Mesendoderm (in vitro differentiated cells): Measurements from ENCODE around the gene GRIK2. TPM values are rescaled to one million over a fixed set of nuclear protein-coding genes. Genes with fewer than 3 reads are reported as not detected.
"Not testable (repeated sequence)": the region's sequence is repeated elsewhere in the genome, so short reads cannot be mapped to it uniquely, and the experiment has no call there.

Experiments
- DNase-seq: peaks from one replicate; pipeline ENCODE4 v3.0.0; 2013
- H2AK5ac ChIP-seq: 2 replicates; pipeline ENCODE4 v1.6.1; 2013; ENCODE audit warnings: low read length, inconsistent platforms
- H2BK120ac ChIP-seq: 2 replicates; pipeline ENCODE4 v1.6.1; 2013; ENCODE audit warnings: low read depth, mild to moderate bottlenecking, low read length, moderate library complexity, mixed read lengths
- H2BK15ac ChIP-seq: replicated peaks from 2 replicates; pipeline ENCODE4 v1.6.1; 2013; ENCODE audit warnings: low read depth, mild to moderate bottlenecking, moderate library complexity
- H2BK5ac ChIP-seq: 2 replicates; pipeline ENCODE4 v1.6.1; 2013; ENCODE audit warnings: low read length, inconsistent platforms
- H3K18ac ChIP-seq: 2 replicates; pipeline ENCODE4 v1.6.1; 2013; ENCODE audit warnings: mild to moderate bottlenecking, low read length, mixed read lengths
- H3K23ac ChIP-seq: one replicate; pipeline ENCODE4 v1.6.1; 2013; ENCODE audit warnings: low read length
- H3K27ac ChIP-seq: 2 replicates; pipeline ENCODE4 v1.5.1; 2013; ENCODE audit warnings: low read depth, mild to moderate bottlenecking, inconsistent platforms, low read length, moderate library complexity
- H3K27me3 ChIP-seq: 2 replicates; pipeline ENCODE4 v1.6.1; 2013; ENCODE audit warnings: low read length, control low read depth, mild to moderate bottlenecking, inconsistent platforms; ENCODE audit not compliant: insufficient read depth, poor library complexity
- H3K36me3 ChIP-seq: 2 replicates; pipeline ENCODE4 v1.6.1; 2013; ENCODE audit warnings: low read length, inconsistent platforms; ENCODE audit not compliant: control insufficient read depth, insufficient read depth
- H3K4ac ChIP-seq: one replicate; pipeline ENCODE4 v1.6.1; 2013; ENCODE audit warnings: low read depth, mild to moderate bottlenecking, low read length, moderate library complexity
- H3K4me1 ChIP-seq: 2 replicates; pipeline ENCODE4 v1.6.1; 2013; ENCODE audit warnings: low read depth, low read length, inconsistent platforms; ENCODE audit not compliant: control insufficient read depth
- H3K4me2 ChIP-seq: 2 replicates; pipeline ENCODE4 v1.6.1; 2013; ENCODE audit warnings: low read length
- H3K4me3 ChIP-seq: 2 replicates; pipeline ENCODE4 v1.5.1; 2013; ENCODE audit warnings: mild to moderate bottlenecking, low read length
- H3K56ac ChIP-seq: one replicate; pipeline ENCODE4 v1.6.1; 2013; ENCODE audit warnings: low read length
- H3K79me1 ChIP-seq: 2 replicates; pipeline ENCODE4 v1.6.1; 2013; ENCODE audit warnings: low read length, inconsistent platforms
- H3K79me2 ChIP-seq: 2 replicates; pipeline ENCODE4 v1.6.1; 2013; ENCODE audit warnings: mild to moderate bottlenecking, low read length; ENCODE audit not compliant: control insufficient read depth, insufficient read depth
- H3K9ac ChIP-seq: 2 replicates; pipeline ENCODE4 v1.6.1; 2013; ENCODE audit warnings: low read length, inconsistent platforms
- H4K5ac ChIP-seq: one replicate; pipeline ENCODE4 v1.6.1; 2013; ENCODE audit warnings: low read length
- H4K8ac ChIP-seq: one replicate; pipeline ENCODE4 v1.6.1; 2013; ENCODE audit warnings: low read depth, mild to moderate bottlenecking, control low read depth, low read length, moderate library complexity
- WGBS: extraction: QIAGEN DNeasy Blood & Tissue Kit; methylation state at CpG from one replicate; pipeline ENCODE4 v1.1.7; 2013; ENCODE audit warnings: low lambda C conversion rate, missing lambda C conversion rate; ENCODE audit not compliant: insufficient coverage; ENCODE audit errors: extremely low coverage; 5-methylcytosine and 5-hydroxymethylcytosine counted together
- polyA plus RNA-seq, 2 experiments: library from polyadenylated mRNA; stranded (reverse); fragments of 200-250 nt; gene quantifications; one replicate each; pipeline ENCODE4 v1.2.3, GENCODE V29; 2013

Gene GRIK2
- polyA plus RNA-seq (2013, experiment 1 of 2) = 0.59 TPM
- polyA plus RNA-seq (2013, experiment 2 of 2) = 0.64 TPM

DNA sequence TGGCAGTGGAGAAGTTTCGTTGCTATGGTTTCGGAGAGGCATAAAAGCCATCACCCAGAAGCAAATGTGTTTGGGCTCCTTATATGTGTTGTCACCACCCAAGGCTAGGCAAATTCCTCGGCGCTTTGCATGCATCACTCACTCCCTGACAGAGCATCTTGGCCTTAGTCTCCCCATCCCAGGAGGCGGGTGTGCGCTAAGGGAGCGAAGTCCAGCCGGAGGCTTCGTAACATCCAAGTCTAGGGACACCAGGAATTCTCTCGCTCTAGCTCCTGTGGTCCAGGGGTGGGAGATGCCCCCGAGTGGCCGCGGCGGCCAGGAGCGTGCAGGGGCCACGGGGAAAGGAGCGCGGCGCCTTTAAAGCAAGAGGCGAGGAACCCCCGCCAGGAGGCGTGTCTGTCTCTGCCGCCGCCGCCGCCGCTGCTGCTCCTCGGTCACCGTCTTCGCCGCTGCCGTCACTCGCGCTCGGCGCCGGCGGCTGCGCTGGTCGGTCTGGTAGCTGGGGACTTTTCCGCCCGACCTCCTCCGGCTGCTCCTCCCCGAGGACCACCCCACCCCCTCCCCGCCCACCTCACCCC, at the start of gene GRIK2:
GRIK2 (plus strand) TSS at position 458 of the 578 bp plus-strand sequence.
- H4K5ac ChIP-seq = no peak within 1 kb of the TSS
- H3K4me2 ChIP-seq = peak within 1 kb of the TSS; percentile 99
- H3K4me3 ChIP-seq = peak within 1 kb of the TSS; percentile 57
- H2AK5ac ChIP-seq = no peak within 1 kb of the TSS
- H3K9ac ChIP-seq = peak within 1 kb of the TSS; percentile 39
- H4K8ac ChIP-seq = no peak within 1 kb of the TSS
- no CpG with 5 or more reads among the region's 45 CpGs for WGBS
- no peaks in the 10 kb centered on the region for H3K79me2 ChIP-seq
- peak; percentile 80 for DNase-seq
- no peak within 1 kb of the TSS for H3K27ac ChIP-seq
- H3K56ac ChIP-seq = peak within 1 kb of the TSS; percentile 65
- H3K79me1 ChIP-seq = no peaks in the 10 kb centered on the region
- H2BK15ac ChIP-seq = no peak within 1 kb of the TSS
- peaks cover 2% of the 10 kb centered on the region for H3K4me1 ChIP-seq
- no peaks in the 10 kb centered on the region for H3K36me3 ChIP-seq
- no peak within 1 kb of the TSS for H3K18ac ChIP-seq
- peaks cover 3% of the 10 kb centered on the region for H3K27me3 ChIP-seq
- H3K4ac ChIP-seq = no peak within 1 kb of the TSS
- H2BK120ac ChIP-seq = no peak within 1 kb of the TSS
- H3K23ac ChIP-seq = no peak within 1 kb of the TSS
- no peak within 1 kb of the TSS for H2BK5ac ChIP-seq

DNA sequence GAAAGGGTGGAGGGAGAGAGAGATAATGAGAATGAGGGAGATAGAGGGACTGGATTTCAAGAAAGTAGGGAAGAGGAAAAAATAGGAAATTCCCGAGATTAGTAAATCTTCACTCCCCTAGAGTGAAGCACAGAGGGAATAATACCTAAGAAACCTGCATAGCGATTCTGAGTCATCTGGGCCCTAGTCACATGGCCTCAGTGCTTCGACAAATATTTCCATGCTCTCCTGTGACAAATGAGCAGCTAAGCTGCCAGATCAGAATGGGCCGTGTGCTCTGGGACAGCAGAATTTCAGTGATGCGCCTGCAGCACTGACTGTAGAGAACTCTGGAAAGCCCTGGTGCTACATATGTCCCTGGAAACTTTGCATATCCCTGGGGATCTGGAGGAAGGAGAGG, 48.6 kb upstream of the GRIK2 start:
- Histone ChIP-seq H4K5ac (no peak overlapping the region), H3K27ac (no peak overlapping the region), H3K4me2 (no peak overlapping the region), H3K36me3 (no peaks in the 10 kb centered on the region), H2BK15ac (no peak overlapping the region), H3K4ac (no peak overlapping the region), H3K9ac (no peak overlapping the region), H2BK120ac (no peak overlapping the region), H2AK5ac (no peak overlapping the region), H3K79me1 (no peaks in the 10 kb centered on the region), H3K56ac (no peak overlapping the region), H3K18ac (no peak overlapping the region), H4K8ac (no peak overlapping the region), H2BK5ac (no peak overlapping the region), H3K23ac (no peak overlapping the region), H3K4me1 (no peaks in the 10 kb centered on the region), H3K79me2 (no peaks in the 10 kb centered on the region), H3K4me3 (no peak overlapping the region), H3K27me3 (no peaks in the 10 kb centered on the region)
- peak; percentile 85 for DNase-seq
- no CpG with 5 or more reads among the region's 5 CpGs for WGBS

DNA sequence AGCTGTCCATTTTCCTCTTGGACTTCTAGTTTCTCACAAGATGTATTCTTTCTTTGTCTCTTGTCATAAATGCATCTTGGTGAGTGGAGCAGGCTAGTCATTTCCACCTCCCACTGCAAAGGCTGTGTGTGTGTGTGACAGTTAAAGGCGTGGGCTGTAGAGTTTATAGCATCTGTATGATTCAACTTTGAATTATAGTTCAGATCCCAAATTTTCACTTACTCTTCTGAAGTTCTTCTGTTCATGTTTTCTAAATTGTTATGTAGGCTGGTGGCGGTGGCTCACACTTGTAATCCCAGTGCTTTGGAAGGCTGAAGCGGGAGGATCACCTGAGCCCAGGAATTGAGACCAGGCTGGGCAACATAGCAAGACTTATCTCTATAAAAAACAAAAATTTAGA, 44.7 kb upstream of the GRIK2 start:
- H3K56ac ChIP-seq = no peak overlapping the region
- H3K79me1 ChIP-seq = no peaks in the 10 kb centered on the region
- no peak overlapping the region for H3K4me3 ChIP-seq
- H2BK15ac ChIP-seq = peak overlapping the region; percentile 57
- no peaks in the 10 kb centered on the region for H3K79me2 ChIP-seq
- H3K4me1 ChIP-seq = no peaks in the 10 kb centered on the region
- H3K18ac ChIP-seq = no peak overlapping the region
- H2BK5ac ChIP-seq = no peak overlapping the region
- no peak overlapping the region for H3K27ac ChIP-seq
- no CpG with 5 or more reads among the region's 3 CpGs for whole genome bisulfite sequencing
- no peak overlapping the region for H3K23ac ChIP-seq
- H2AK5ac ChIP-seq = no peak overlapping the region
- H3K27me3 ChIP-seq = no peaks in the 10 kb centered on the region
- no peak overlapping the region for H3K4me2 ChIP-seq
- H4K5ac ChIP-seq = no peak overlapping the region
- no peak overlapping the region for H3K9ac ChIP-seq
- H3K36me3 ChIP-seq = no peaks in the 10 kb centered on the region
- H3K4ac ChIP-seq = no peak overlapping the region
- no peak overlapping the region for H4K8ac ChIP-seq
- DNase-seq = no peak
- H2BK120ac ChIP-seq = peak overlapping the region; percentile 45

DNA sequence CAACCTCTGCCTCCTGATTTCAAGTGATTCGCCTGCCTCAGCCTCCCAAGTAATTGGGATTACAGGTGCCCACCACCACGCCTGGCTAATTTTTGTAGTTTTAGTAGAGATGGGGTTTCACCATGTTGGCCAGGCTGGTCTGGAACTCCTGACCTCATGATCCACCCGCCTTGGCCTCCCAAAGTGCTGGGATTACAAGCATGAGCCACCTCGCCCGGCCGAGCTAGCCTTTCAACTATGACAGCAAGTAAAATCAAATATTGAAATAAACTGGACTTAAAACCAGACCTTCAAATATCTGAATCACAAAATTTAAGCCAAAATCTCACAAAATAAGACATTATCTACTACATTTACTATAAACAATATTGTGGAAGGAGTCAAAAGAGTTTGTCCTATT, 42.9 kb upstream of the GRIK2 start:
- WGBS = no CpG with 5 or more reads among the region's 6 CpGs

DNA sequence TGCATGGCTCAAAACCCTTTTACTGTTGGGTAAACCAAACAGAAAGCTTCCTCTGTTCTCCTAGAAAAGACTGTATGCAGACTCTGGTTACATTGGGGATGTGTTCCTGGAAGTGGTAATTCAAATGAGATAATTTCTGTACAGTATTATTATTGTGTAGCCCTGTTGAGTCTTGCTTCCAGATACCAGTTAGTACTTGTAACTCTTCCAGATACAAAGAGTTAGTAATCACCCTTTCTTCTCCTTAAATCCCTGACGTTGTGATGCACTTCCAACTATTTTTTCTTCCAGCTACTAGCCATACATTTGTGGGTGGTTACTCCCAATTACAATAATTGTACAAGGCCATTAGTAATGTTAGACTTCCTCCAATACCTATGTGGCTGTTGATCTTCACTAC, 42.3 kb upstream of the GRIK2 start:
- Histone ChIP-seq H3K27ac (no peak overlapping the region), H3K79me1 (no peaks in the 10 kb centered on the region), H3K23ac (no peak overlapping the region), H4K8ac (no peak overlapping the region), H4K5ac (no peak overlapping the region), H2BK120ac (no peak overlapping the region), H3K79me2 (no peaks in the 10 kb centered on the region), H3K36me3 (no peaks in the 10 kb centered on the region), H3K4me2 (no peak overlapping the region), H3K4ac (no peak overlapping the region), H3K18ac (no peak overlapping the region), H3K4me1 (no peaks in the 10 kb centered on the region), H3K4me3 (no peak overlapping the region), H3K9ac (no peak overlapping the region), H3K56ac (no peak overlapping the region), H2BK15ac (no peak overlapping the region), H2BK5ac (no peak overlapping the region), H2AK5ac (no peak overlapping the region), H3K27me3 (no peaks in the 10 kb centered on the region)
- no peak for DNase-seq
- WGBS = no CpG with 5 or more reads among the region's 1 CpG

More for the DNA sequence above, 42.9 kb upstream of the GRIK2 start:
- not testable (repeated sequence) for H3K4me1 ChIP-seq, H3K18ac ChIP-seq, H3K27me3 ChIP-seq, H2BK5ac ChIP-seq, H2BK120ac ChIP-seq, H3K4me3 ChIP-seq, H3K56ac ChIP-seq, H2AK5ac ChIP-seq, DNase-seq, H3K27ac ChIP-seq, H4K5ac ChIP-seq, H3K79me2 ChIP-seq, H3K4me2 ChIP-seq, H3K23ac ChIP-seq, H3K9ac ChIP-seq, H3K79me1 ChIP-seq, H3K36me3 ChIP-seq, H3K4ac ChIP-seq, H2BK15ac ChIP-seq, H4K8ac ChIP-seq

DNA sequence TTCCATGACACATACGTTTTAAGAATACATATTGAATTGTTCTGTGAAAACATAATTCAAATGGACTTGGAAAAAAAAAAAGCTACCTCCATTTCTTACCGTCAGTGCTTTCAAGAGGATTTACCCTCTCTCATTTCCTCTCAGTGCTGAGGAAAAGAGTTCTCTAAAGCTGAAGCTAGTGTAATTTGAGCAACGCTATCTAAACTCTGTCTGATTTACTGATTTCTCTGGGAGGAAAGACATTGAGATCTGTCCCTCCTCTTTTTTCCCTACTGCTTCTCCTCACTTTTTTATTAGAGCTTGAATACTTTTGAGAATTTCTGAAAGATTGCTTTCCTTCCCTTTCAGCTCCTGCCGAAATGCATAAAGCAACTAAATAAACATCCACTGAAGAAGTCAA, 41.2 kb upstream of the GRIK2 start:
- Histone ChIP-seq H3K4ac (no peak overlapping the region), H2BK120ac (no peak overlapping the region), H2AK5ac (no peak overlapping the region), H3K79me1 (no peaks in the 10 kb centered on the region), H2BK15ac (no peak overlapping the region), H3K4me2 (no peak overlapping the region), H4K5ac (no peak overlapping the region), H3K56ac (no peak overlapping the region), H3K27ac (no peak overlapping the region), H3K18ac (no peak overlapping the region), H3K27me3 (no peaks in the 10 kb centered on the region), H3K36me3 (no peaks in the 10 kb centered on the region), H3K79me2 (no peaks in the 10 kb centered on the region), H2BK5ac (no peak overlapping the region), H3K23ac (no peak overlapping the region), H3K4me1 (no peaks in the 10 kb centered on the region), H3K4me3 (no peak overlapping the region), H4K8ac (no peak overlapping the region), H3K9ac (no peak overlapping the region)
- WGBS = no CpG with 5 or more reads among the region's 4 CpGs
- DNase-seq = no peak
